Neural cell (in vitro differentiated cells): ENCODE data around the gene AADAT. TPM values are rescaled to one million over a fixed set of nuclear protein-coding genes. Genes with fewer than 3 reads are reported as not detected.
"Not testable (repeated sequence)": the region's sequence is repeated elsewhere in the genome, so short reads cannot be mapped to it uniquely, and the experiment has no call there.

Experiments
- H2AFZ ChIP-seq: fragments of 200-600, 300-800 bp; sonication (generic), shearing (Covaris generic); 2 replicates; pipeline ENCODE4 v1.6.0; 2014; ENCODE audit warnings: low read depth, mild to moderate bottlenecking, antibody characterized with exemption, low read length, moderate library complexity
- H3F3A ChIP-seq: fragments of 200-600 bp; shearing (Covaris generic); 2 replicates; pipeline ENCODE4 v1.6.1; 2016; ENCODE audit warnings: mild to moderate bottlenecking, moderate library complexity, mixed read lengths, antibody characterized with exemption, low read length; ENCODE audit not compliant: insufficient read depth, poor library complexity, severe bottlenecking
- H3K27ac ChIP-seq: fragments of 200-600, 300-800 bp; sonication (generic), shearing (Covaris generic); 2 replicates; pipeline ENCODE4 v1.5.1; 2014; ENCODE audit warnings: mild to moderate bottlenecking, low read length, moderate library complexity
- H3K27me3 ChIP-seq: fragments of 300-800, 200-600 bp; sonication (generic), shearing (Covaris generic); 2 replicates; pipeline ENCODE4 v1.6.0; 2014; ENCODE audit warnings: mild to moderate bottlenecking, low read depth, low read length, moderate library complexity; ENCODE audit not compliant: insufficient read depth
- H3K36me3 ChIP-seq: fragments of 300-800, 200-600 bp; sonication (generic), shearing (Covaris generic); 2 replicates; pipeline ENCODE4 v1.5.1; 2014; ENCODE audit warnings: mild to moderate bottlenecking, antibody characterized with exemption, low read length, moderate library complexity; ENCODE audit not compliant: insufficient read depth
- H3K4me2 ChIP-seq: fragments of 300-800, 200-600 bp; sonication (generic), shearing (Covaris generic); 2 replicates; pipeline ENCODE4 v1.6.0; 2014; ENCODE audit warnings: mild to moderate bottlenecking, low read length
- H3K4me3 ChIP-seq: fragments of 300-800, 200-600 bp; sonication (generic), shearing (Covaris generic); 2 replicates; pipeline ENCODE4 v1.5.1; 2014; ENCODE audit warnings: mild to moderate bottlenecking, low read length, moderate library complexity
- H3K79me2 ChIP-seq: fragments of 200-600 bp; shearing (Covaris generic); replicated peaks from 2 replicates; pipeline ENCODE4 v1.6.0; 2014; ENCODE audit warnings: mild to moderate bottlenecking, low read length, moderate library complexity; ENCODE audit not compliant: insufficient read depth
- H3K9ac ChIP-seq: fragments of 300-800, 200-600 bp; sonication (generic), shearing (Covaris generic); 2 replicates; pipeline ENCODE4 v1.6.1; 2016; ENCODE audit warnings: mild to moderate bottlenecking, low read length, mixed read lengths
- H3K9me2 ChIP-seq: fragments of 200-600 bp; shearing (Covaris generic); 2 replicates; pipeline ENCODE4 v1.6.1; 2016; ENCODE audit warnings: mild to moderate bottlenecking, low read length, mixed read lengths; ENCODE audit not compliant: insufficient read depth
- H3K9me3 ChIP-seq: fragments of 200-600, 300-800 bp; sonication (generic), shearing (Covaris generic); 2 replicates; pipeline ENCODE4 v1.6.1; 2016; ENCODE audit warnings: mild to moderate bottlenecking, mixed run types, low read length, moderate library complexity, mixed read lengths
- H4K20me1 ChIP-seq: fragments of 200-600 bp; shearing (Covaris generic); 2 replicates; pipeline ENCODE4 v1.6.1; 2016; ENCODE audit warnings: mild to moderate bottlenecking, mixed run types; ENCODE audit not compliant: insufficient read depth
- CTCF ChIP-seq: fragments of 450-650 bp; IDR thresholded peaks from 2 replicates; pipeline ENCODE4 v1.5.1; 2014; ENCODE audit warnings: antibody characterized with exemption, mild to moderate bottlenecking, moderate library complexity; ENCODE audit not compliant: poor library complexity, severe bottlenecking
- EP300 ChIP-seq: fragments of 450-650 bp; conservative IDR thresholded peaks from 2 replicates; pipeline ENCODE4 v1.6.1; 2014; ENCODE audit warnings: antibody characterized with exemption, mild to moderate bottlenecking, moderate library complexity; ENCODE audit not compliant: poor library complexity, severe bottlenecking
- EZH2 ChIP-seq: fragments of 200-600, 300-800 bp; shearing (Covaris generic), sonication (generic); IDR thresholded peaks from 2 replicates; pipeline ENCODE4 v1.6.1; 2014; ENCODE audit warnings: antibody characterized with exemption, low read length, borderline replicate concordance, mild to moderate bottlenecking; ENCODE audit not compliant: insufficient read depth, poor library complexity, severe bottlenecking
- MXI1 ChIP-seq: fragments of 450-650 bp; conservative IDR thresholded peaks from 2 replicates; pipeline ENCODE4 v1.6.1; 2014; ENCODE audit warnings: antibody characterized with exemption, mild to moderate bottlenecking; ENCODE audit not compliant: poor library complexity, severe bottlenecking
- POLR2AphosphoS5 ChIP-seq: IDR thresholded peaks from 2 replicates; pipeline ENCODE4 v1.6.1; 2012
- RAD21 ChIP-seq: fragments of 450-650 bp; conservative IDR thresholded peaks from 2 replicates; pipeline ENCODE4 v1.6.1; 2014; ENCODE audit warnings: antibody characterized with exemption, mild to moderate bottlenecking, moderate library complexity
- REST ChIP-seq: IDR thresholded peaks from 2 replicates; pipeline ENCODE4 v1.6.1; 2012; ENCODE audit warnings: borderline replicate concordance
- SMC3 ChIP-seq: fragments of 450-650 bp; conservative IDR thresholded peaks from 2 replicates; pipeline ENCODE4 v1.6.1; 2014; ENCODE audit warnings: antibody characterized with exemption, mild to moderate bottlenecking, moderate library complexity; ENCODE audit not compliant: poor library complexity
- TAF1 ChIP-seq: IDR thresholded peaks from 2 replicates; pipeline ENCODE4 v1.6.1; 2012; ENCODE audit warnings: low read depth
- polyA plus RNA-seq: library from polyadenylated mRNA; depleted of rRNA; stranded (reverse); fragments of >200 nt; gene quantifications from 2 replicates; pipeline ENCODE4 v1.2.3, GENCODE V29; 2014

The AADAT gene
- polyA plus RNA-seq, 1 donor from 2014 or later = 79.3 TPM

GRCh38 chr4:170114636-170115035, 24.9 kb upstream of the AADAT start:
- Histone ChIP-seq H2AFZ (no peak overlapping the region), H4K20me1 (no peaks in the 10 kb centered on the region), H3K79me2 (no peaks in the 10 kb centered on the region), H3K4me2 (no peak overlapping the region), H3F3A (no peaks in the 10 kb centered on the region), H3K4me3 (no peak overlapping the region), H3K9me2 (no peaks in the 10 kb centered on the region), H3K9ac (no peak overlapping the region), H3K27ac (no peak overlapping the region), H3K9me3 (no peaks in the 10 kb centered on the region), H3K36me3 (no peaks in the 10 kb centered on the region), H3K27me3 (no peaks in the 10 kb centered on the region)
- TF ChIP-seq TAF1 (no peak), MXI1 (no peak), REST (no peak), EP300 (no peak), EZH2 (no peak), RAD21 (no peak), CTCF (no peak), SMC3 (no peak), POLR2AphosphoS5 (no peak)

GRCh38 chr4:170114183-170114582, 24.4 kb upstream of the AADAT start:
- not testable (repeated sequence) for H3K9ac ChIP-seq, H3K9me2 ChIP-seq, H3K4me2 ChIP-seq, H3K27me3 ChIP-seq, H3F3A ChIP-seq, H4K20me1 ChIP-seq, H3K79me2 ChIP-seq, H3K27ac ChIP-seq, H3K36me3 ChIP-seq, H3K4me3 ChIP-seq, H3K9me3 ChIP-seq, H2AFZ ChIP-seq

- no peak overlapping the region for H3K4me3 ChIP-seq
- H3K9me2 ChIP-seq = no peaks in the 10 kb centered on the region
- no peak overlapping the region for H3K4me2 ChIP-seq
- H4K20me1 ChIP-seq = no peaks in the 10 kb centered on the region
- no peaks in the 10 kb centered on the region for H3F3A ChIP-seq
- no peak overlapping the region for H3K9ac ChIP-seq
- no peaks in the 10 kb centered on the region for H3K36me3 ChIP-seq
- H3K27me3 ChIP-seq = no peaks in the 10 kb centered on the region
- no peak for TF ChIP-seq MXI1
- TF ChIP-seq CTCF = no peak
- TF ChIP-seq RAD21 = no peak
- TF ChIP-seq SMC3 = no peak
- no peak for TF ChIP-seq REST
- no peak for TF ChIP-seq POLR2AphosphoS5
- no peak for TF ChIP-seq EZH2
- TF ChIP-seq EP300 = no peak
- no peak for TF ChIP-seq TAF1
- no peak overlapping the region for H3K27ac ChIP-seq
- H3K79me2 ChIP-seq = no peaks in the 10 kb centered on the region
- no peaks in the 10 kb centered on the region for H3K9me3 ChIP-seq
- H2AFZ ChIP-seq = no peak overlapping the region
Observed at GRCh38 chr4:170111546-170111945, 21.8 kb upstream of the AADAT start.
